SKM-1 (cell line): Measurements from ENCODE around the gene CPM.

Experiments
- DNase-seq: peaks from one replicate; lab custom pipeline; 2025; ENCODE audit not compliant: unreplicated experiment; lab: John Stamatoyannopoulos, UW

CPM gene

DNA sequence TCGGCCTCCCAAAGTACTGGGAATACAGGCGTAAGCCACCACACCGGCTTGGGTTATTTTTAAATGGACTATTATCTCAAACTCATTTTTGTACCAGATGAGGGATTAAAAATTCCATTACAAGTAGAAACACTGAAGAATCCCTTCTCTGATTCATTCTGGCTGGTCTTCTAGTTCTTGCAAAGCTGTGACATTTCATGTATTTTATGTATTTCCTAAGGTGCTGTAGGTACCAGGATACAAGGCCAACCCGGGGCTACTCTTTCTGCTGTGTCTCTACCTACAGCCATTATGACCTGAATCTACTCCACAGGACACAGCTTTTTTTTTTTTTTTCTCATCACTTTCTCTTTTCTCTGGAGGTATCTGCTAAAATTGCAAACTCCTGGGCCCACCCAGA is 24.9 kb downstream of the CPM start:
- no peak for DNase-seq

- no peak for DNase-seq
Observed at GRCh38 chr12:68905733-68906132, 27.2 kb downstream of the CPM start.

DNA sequence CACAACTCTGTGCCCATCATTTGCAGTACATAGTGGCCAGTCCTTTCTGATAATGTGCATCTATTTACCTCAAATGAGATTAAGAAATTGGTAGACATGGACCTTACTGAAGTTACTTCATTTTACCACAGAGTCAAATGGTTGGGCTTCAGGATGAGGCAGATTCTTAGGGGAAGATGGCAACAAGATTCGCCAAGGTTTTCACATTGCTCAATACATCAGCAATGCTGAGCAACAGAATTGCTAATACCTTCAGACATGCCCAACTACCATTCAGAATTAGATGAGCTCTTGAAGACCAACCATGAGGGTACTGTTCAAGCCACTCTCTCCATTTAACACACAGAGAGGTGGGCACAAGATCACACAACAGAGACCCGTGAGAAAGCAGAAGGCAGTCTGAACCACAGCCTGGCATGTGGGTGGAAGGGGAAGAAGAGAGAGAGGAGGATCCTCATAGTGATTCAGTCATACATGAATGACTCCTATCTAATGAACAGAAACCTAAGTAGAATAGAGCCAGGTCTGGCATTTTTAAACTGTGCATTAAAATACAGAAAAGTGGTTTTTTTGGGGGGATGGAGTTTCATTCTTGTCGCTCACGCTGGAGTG is 28.5 kb downstream of the CPM start:
- DNase-seq, result no peak

DNA sequence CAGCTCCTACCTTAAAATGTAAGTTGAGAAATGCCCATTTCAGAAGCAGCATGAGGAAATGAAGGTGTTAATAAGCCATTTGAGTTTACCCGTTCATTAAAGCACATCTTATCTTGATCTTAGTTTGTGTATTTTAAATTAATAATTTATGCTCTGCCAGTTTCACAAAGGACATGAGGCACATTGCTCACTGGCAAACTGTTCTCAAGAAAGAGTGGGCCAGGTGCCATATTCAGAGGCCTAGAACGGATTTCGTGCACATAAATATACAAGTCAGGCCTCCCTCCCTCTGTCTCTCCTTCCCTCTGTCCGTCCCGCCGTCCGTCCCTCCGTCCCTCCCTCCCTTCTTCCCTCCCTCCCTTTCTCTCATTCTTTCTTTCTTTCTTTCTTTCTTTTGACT is 29.5 kb downstream of the CPM start:
- DNase-seq, result no peak

DNA sequence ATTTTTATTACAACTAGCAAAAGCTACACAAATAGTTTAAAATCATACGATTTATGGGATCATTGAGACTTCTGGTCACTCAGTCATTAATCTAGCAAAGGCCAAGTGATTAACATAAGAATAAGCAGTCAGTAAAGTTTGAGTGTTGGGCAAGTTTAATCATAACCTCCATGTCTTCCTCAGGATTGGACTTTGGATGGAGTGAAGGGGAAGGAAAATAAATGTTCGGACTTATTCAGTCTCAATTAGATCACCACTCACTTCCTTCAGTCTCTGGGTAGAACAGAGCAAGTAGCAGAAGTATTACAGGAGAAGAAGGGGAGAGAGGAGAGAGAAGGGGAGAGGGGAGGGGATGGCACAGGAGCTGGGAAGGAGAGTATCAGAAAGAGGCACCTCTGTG is 31.4 kb downstream of the CPM start:
- no peak for DNase-seq

DNA sequence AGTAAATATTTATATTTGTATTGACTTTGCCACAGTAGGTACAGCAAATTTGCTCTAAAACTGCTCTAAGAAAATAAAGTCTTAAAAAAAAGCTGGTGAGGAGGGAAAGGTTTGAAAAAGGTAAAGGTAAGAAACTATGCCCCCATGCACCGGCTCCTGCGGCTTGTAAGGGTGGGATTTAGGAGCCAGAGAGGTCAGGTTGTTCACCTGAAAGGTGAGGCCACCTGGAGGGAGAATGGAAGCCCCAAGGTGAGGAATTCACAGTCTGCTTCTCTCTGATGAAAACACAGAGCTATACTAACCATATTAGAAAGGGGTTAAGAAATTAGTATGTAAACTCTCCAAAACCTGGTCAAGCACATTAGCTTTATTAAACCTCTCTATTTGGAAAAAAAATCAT is 31.8 kb downstream of the CPM start:
- DNase-seq, result no peak

- DNase-seq, result no peak
Observed at GRCh38 chr12:68900241-68900640, 32.7 kb downstream of the CPM start.

DNA sequence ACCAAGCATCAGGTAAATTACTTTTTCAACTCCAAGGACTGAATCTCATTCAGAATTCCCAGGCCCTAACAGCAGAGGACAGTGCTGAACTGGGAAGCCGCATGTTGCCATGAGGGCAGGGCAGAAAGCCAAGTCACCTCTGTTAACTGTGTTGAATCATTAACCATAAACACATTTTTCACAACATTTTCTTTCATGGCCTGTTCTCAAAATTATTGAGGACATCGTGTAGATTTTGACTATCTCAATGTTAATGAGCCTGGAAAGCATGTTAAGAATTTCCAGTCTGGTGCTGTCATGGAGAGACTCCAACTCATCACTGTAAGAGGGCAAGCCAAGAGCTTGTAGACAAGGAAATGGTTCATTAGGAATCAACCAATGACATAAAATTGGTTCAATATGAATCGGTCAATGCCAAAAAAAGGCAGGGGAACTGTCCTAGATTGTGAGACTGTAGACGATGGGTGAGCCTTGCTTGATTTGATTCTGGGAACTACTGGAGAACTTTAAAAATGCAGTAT is 33.7 kb downstream of the CPM start:
- no peak for DNase-seq

GRCh38 chr12:68896881-68897540 is 36.0 kb downstream of the CPM start:
- DNase-seq, result peak; percentile 3

DNA sequence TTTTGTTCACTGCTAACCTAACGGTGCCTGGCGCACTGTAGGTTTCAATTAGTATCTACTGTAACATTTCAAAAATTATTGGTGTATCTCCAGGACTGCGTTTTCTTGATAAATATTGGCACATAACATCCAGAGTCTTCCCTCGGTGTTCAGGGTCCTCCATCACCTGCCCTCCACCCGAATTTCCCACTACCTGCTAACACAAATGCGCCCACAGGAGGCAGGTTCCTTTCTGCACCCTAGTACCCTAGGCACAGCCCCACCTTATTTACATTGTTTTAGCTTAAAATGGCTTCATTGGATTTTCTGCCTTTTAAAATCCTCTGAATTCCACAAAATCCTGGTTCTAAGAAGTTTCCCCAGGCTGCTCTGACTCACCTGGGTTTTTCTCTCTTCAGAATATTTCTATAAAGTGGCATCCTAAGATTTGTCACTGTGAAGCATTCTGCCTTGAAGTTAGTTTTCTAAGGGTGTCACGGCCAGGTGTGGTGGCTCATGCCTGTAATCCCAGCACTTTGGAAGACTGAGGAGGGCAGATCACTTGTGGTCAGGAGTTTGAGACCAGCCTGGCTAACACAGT is 38.6 kb downstream of the CPM start:
- no peak for DNase-seq

DNA sequence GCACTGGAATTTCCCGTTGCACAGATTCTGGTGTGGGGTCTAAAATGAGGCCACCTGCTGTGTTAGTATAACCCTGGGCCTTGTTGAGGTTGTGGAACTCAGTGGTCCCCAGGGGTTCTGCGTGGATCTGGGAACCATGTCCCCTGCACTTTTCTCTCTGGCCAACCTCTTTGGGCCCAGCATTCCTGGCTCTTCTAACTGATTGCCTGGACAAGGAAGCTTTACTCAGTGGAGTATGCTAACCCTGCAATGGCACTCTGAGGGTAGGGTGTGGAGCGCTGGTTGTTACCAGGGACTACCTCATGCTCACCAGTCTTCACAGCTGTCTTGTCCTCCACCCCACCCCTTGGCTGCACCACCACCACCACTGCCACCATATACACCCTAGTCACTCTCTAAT is 39.2 kb downstream of the CPM start:
- no peak for DNase-seq

- no peak for DNase-seq
Observed at GRCh38 chr12:68893201-68893600, 39.8 kb downstream of the CPM start.

GRCh38 chr12:68891141-68891540 is 41.8 kb downstream of the CPM start:
- no peak for DNase-seq

DNA sequence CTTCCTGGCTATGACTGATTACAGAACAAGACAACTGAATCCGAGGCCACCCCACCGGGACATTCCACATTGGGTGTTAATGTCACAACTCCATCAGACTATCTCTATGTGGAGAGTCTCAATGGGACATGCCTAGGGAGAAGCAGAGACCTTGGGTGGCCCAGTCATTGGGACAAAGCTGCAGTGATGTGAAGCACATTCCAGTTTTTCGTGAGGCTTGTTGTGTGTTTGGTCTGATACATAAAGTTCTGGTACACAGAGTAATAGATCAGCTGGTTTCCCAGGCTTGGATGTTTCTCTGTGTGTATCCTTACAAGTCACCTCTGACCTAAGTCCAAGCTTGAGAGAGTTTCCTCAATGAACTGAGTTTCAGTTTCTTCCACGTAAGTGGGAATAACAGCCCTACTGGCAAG is 42.3 kb downstream of the CPM start:
- no peak for DNase-seq

GRCh38 chr12:68888243-68888642 is 44.7 kb downstream of the CPM start:
- DNase-seq, result no peak

DNA sequence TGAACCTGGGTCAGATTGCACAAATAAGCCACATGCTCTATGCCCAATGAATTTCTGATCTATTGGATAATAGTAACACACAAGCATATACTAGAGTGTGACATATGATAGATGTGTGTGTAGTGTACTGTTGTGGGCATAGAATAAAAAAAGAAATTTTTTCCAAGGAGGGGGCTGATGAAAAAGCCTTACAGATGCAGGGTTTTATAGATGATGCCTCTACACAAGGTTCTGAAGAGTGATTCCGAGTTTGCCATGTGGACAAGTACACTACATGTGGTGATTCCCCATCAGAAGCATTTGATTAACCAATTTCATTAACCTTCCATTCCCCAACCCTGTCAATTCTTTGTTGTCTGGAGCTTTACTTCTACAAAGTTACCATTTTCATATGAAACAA is 45.3 kb downstream of the CPM start:
- no peak for DNase-seq

- no peak for DNase-seq
Observed at GRCh38 chr12:68886636-68887572, 46.1 kb downstream of the CPM start.

DNA sequence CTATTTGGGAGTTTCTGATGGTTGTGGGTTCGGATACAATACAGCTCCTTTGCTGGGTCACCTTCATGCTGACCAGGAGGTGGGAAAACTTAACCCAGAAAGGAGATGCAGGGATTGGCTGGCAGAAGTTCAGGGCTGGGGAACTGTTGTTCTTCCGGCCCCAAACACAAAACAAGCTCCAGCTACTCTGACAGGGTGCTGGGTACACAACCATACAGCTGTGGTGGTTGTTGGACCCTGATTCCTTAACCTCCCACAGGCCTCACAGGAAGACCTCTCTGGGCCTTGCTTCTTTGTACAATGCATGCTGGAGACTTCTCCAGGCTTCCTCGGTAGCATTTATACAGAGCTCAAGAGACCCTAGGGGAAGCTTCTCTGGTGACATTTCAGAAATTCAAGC is 47.6 kb downstream of the CPM start:
- no peak for DNase-seq

GRCh38 chr12:68884251-68884650 is 48.7 kb downstream of the CPM start:
- DNase-seq, result no peak

- DNase-seq, result no peak
Observed at GRCh38 chr12:68883151-68883550, 49.8 kb downstream of the CPM start.

- DNase-seq, result no peak
Observed at GRCh38 chr12:68882251-68882964, 50.6 kb downstream of the CPM start.
